Nephron progenitor cell (in vitro differentiated cells): Measurements from ENCODE around the gene C4A.
"Not testable (repeated sequence)": the region's sequence is repeated elsewhere in the genome, so short reads cannot be mapped to it uniquely, and the experiment has no call there.

ENCODE experiments used
- DNase-seq: peaks from one replicate; pipeline ENCODE4 v3.0.0; 2021
- H3K27ac Mint-ChIP-seq: 2 replicates; pipeline ENCODE4 v1.8.0; 2021; ENCODE audit warnings: mild to moderate bottlenecking, moderate library complexity, mixed read lengths
- H3K27me3 Mint-ChIP-seq: 2 replicates; pipeline ENCODE4 v1.8.0; 2021; ENCODE audit warnings: mild to moderate bottlenecking, low read depth, mixed read lengths; ENCODE audit not compliant: poor library complexity
- H3K36me3 Mint-ChIP-seq: 2 replicates; pipeline ENCODE4 v1.8.0; 2021; ENCODE audit warnings: low read depth, mixed read lengths
- H3K4me1 Mint-ChIP-seq: 2 replicates; pipeline ENCODE4 v1.8.0; 2021; ENCODE audit warnings: mixed read lengths
- H3K4me3 Mint-ChIP-seq: 2 replicates; pipeline ENCODE4 v1.8.0; 2021; ENCODE audit warnings: mild to moderate bottlenecking, moderate library complexity, mixed read lengths
- H3K9me3 Mint-ChIP-seq: 2 replicates; pipeline ENCODE4 v1.8.0; 2021; ENCODE audit warnings: mild to moderate bottlenecking, moderate library complexity, mixed read lengths
- CTCF ChIP-seq: fragments of 200-600 bp; sonication (generic); IDR thresholded peaks from 2 replicates; pipeline ENCODE4 v1.5.0; 2021; ENCODE audit warnings: antibody characterized with exemption

C4A gene

GRCh38 chr6:32041385-32041784, 59.5 kb downstream of the C4A start:
- not testable (repeated sequence) for H3K4me3 Mint-ChIP-seq, H3K4me1 Mint-ChIP-seq, H3K36me3 Mint-ChIP-seq, H3K9me3 Mint-ChIP-seq, H3K27ac Mint-ChIP-seq, H3K27me3 Mint-ChIP-seq, DNase-seq

- not testable (repeated sequence) for H3K27me3 Mint-ChIP-seq, H3K27ac Mint-ChIP-seq, DNase-seq, H3K36me3 Mint-ChIP-seq, H3K9me3 Mint-ChIP-seq, H3K4me3 Mint-ChIP-seq
- peaks cover 14% of the 10 kb centered on the region for H3K4me1 Mint-ChIP-seq
These were observed 60.4 kb downstream of the C4A start for GRCh38 chr6:32042276-32042675.

- H3K4me3 Mint-ChIP-seq, H3K9me3 Mint-ChIP-seq, H3K27me3 Mint-ChIP-seq, H3K36me3 Mint-ChIP-seq, H3K27ac Mint-ChIP-seq, DNase-seq: not testable (repeated sequence)
- H3K4me1 Mint-ChIP-seq = peaks cover 27% of the 10 kb centered on the region
These were observed 61.9 kb downstream of the C4A start for GRCh38 chr6:32043589-32044380.

GRCh38 chr6:32044916-32045315, 63.1 kb downstream of the C4A start:
- peaks cover 39% of the 10 kb centered on the region for H3K4me1 Mint-ChIP-seq
- not testable (repeated sequence) for H3K4me3 Mint-ChIP-seq, H3K9me3 Mint-ChIP-seq, H3K27me3 Mint-ChIP-seq, H3K27ac Mint-ChIP-seq, DNase-seq, H3K36me3 Mint-ChIP-seq

GRCh38 chr6:32045811-32046449, 64.1 kb downstream of the C4A start:
- TF ChIP-seq CTCF = no peak

GRCh38 chr6:32046450-32047083, 64.7 kb downstream of the C4A start:
- Mint-ChIP-seq H3K4me1 (peaks cover 53% of the 10 kb centered on the region), H3K4me3 (no peak overlapping the region), H3K9me3 (no peaks in the 10 kb centered on the region), H3K27me3 (peaks cover 2% of the 10 kb centered on the region), H3K27ac (no peak overlapping the region), H3K36me3 (no peaks in the 10 kb centered on the region)
- no peak for DNase-seq
- TF ChIP-seq CTCF = no peak

More at GRCh38 chr6:32045811-32046449, 64.1 kb downstream of the C4A start:
- H3K27me3 Mint-ChIP-seq = no peaks in the 10 kb centered on the region
- H3K9me3 Mint-ChIP-seq = no peaks in the 10 kb centered on the region
- no peak overlapping the region for H3K27ac Mint-ChIP-seq
- H3K4me1 Mint-ChIP-seq = peaks cover 49% of the 10 kb centered on the region
- no peaks in the 10 kb centered on the region for H3K36me3 Mint-ChIP-seq
- no peak for DNase-seq
- no peak overlapping the region for H3K4me3 Mint-ChIP-seq

GRCh38 chr6:32047084-32047478, 65.2 kb downstream of the C4A start:
- Mint-ChIP-seq H3K36me3 (no peaks in the 10 kb centered on the region), H3K4me3 (no peak overlapping the region), H3K4me1 (peaks cover 57% of the 10 kb centered on the region), H3K9me3 (no peaks in the 10 kb centered on the region), H3K27ac (no peak overlapping the region), H3K27me3 (peaks cover 2% of the 10 kb centered on the region)
- DNase-seq = no peak
- no peak for TF ChIP-seq CTCF
